ENCODE data around the gene FGFBP3.

The FGFBP3 gene

GRCh38 chr10:91865562-91866081, 43.7 kb downstream of the FGFBP3 start:
- in situ Hi-C loops (cut with HindIII; ENCODE audit: low pct_unique_long_range_greater_than_20kb, low sequenced_read_pairs), result no loop called here
- DNase-seq (ENCODE audit: low read depth in 1 of 2, low spot score in 1 of 2), result no peak
- TF ChIP-seq JUND (IDR thresholded peaks at IDR 0.05; ENCODE audit: low read depth), result no peak

- TF ChIP-seq JUND (IDR thresholded peaks at IDR 0.05; ENCODE audit: low read depth), result no peak
- in situ Hi-C loops (cut with HindIII; ENCODE audit: low pct_unique_long_range_greater_than_20kb, low sequenced_read_pairs), result no loop called here
- DNase-seq (ENCODE audit: low read depth in 1 of 2, low spot score in 1 of 2), result no peak
Measured at GRCh38 chr10:91864744-91865143, 44.5 kb downstream of the FGFBP3 start.

DNA sequence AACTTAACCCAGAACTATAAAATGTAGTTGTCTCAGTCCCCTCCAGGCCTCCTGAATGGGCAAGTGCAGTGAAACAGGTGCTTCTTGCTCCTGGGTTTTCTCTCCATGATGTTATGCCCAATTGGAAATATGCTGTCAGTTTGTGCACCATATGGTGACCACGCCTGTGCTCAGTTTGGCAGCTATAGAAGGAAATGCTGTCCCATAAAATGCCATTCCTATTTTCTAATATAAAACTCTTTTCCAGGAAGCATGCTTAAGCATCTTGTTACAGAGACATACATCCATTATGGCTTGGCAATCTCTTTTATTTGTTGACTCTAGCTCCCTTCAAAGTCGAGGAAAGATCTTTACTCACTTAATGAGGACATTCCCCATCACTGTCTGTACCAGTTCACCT, 45.2 kb downstream of the FGFBP3 start:
- in situ Hi-C loops (cut with HindIII; ENCODE audit: low pct_unique_long_range_greater_than_20kb, low sequenced_read_pairs), result no loop called here
- peak; percentile 59 to 77 for DNase-seq (ENCODE audit: low read depth in 1 of 2, low spot score in 1 of 2)
- TF ChIP-seq JUND (IDR thresholded peaks at IDR 0.05; ENCODE audit: low read depth), result peak; percentile 81; the same call in 1 of the 2 replicates

DNA sequence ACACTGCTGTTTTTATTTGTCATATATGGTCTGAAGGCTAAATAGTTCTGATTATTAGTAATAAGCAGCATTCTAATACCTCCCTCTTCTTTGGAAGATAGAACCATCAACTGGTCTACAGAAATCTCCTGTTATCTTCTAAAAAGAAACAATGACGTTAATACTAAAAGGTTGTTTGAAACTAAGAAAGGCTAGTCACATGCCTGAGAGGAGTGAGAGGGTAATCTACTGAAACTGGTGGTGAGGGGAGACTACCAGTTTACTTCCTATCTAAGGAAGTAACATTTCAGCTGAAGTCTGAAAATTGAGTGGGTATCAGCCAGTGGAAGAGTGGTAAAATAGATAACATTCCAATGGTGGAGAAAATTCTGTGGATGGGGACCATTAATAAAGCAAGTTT, 48.4 kb downstream of the FGFBP3 start:
- in situ Hi-C loops (cut with HindIII; ENCODE audit: low pct_unique_long_range_greater_than_20kb, low sequenced_read_pairs), result no loop called here
- no peak for DNase-seq (ENCODE audit: low read depth in 1 of 2, low spot score in 1 of 2)
- TF ChIP-seq JUND (IDR thresholded peaks at IDR 0.05; ENCODE audit: low read depth), result no peak

DNA sequence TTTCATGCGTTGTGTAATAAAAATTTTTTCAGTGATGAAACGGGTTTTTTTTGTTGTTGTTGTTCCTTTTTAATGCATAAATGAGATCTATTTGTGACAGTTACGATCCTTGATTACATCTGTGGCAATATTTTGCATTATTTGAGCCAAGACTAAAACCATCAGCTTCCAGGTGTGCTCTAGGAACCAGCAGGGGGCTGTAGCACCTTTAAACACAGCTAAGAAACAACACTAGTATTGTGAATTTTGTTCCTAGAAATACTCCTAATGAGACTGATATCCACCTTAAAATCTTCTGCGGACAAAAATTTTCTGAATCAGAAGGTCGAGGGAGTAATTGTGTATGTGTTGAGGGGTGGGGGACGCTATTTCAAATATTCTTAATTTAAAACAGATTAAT, 52.6 kb downstream of the FGFBP3 start:
- no peak for TF ChIP-seq JUND (IDR thresholded peaks at IDR 0.05; ENCODE audit: low read depth)
- in situ Hi-C loops (cut with HindIII; ENCODE audit: low pct_unique_long_range_greater_than_20kb, low sequenced_read_pairs), result no loop called here
- DNase-seq (ENCODE audit: low read depth in 1 of 2, low spot score in 1 of 2), result peak in 1 of 2 experiments; percentile 64
